Middle frontal gyrus (tissue), 1 donor: ENCODE measurements around the gene IFIH1.

Experiments used
- DNase-seq: peaks from one replicate; pipeline ENCODE4 v3.0.0-alpha.2; 2015; ENCODE audit warnings: low spot score; ENCODE audit errors: extremely low spot score

The IFIH1 gene

GRCh38 chr2:162258169-162258568 lies 60.3 kb downstream of the IFIH1 start:
- no peak for DNase-seq

GRCh38 chr2:162257425-162257824 lies 61.1 kb downstream of the IFIH1 start:
- DNase-seq, result no peak

- no peak for DNase-seq
Measured at GRCh38 chr2:162256591-162256991, 61.9 kb downstream of the IFIH1 start.

GRCh38 chr2:162254236-162254871 lies 64.1 kb downstream of the IFIH1 start:
- DNase-seq, result no peak

- DNase-seq, result peak; percentile 24
Measured at GRCh38 chr2:162253435-162253834, 65.0 kb downstream of the IFIH1 start.

- DNase-seq, result no peak
Measured at GRCh38 chr2:162252153-162252552, 66.3 kb downstream of the IFIH1 start.

GRCh38 chr2:162245781-162246180 lies 72.7 kb downstream of the IFIH1 start:
- DNase-seq, result no peak

- DNase-seq, result no peak
Measured at GRCh38 chr2:162245061-162245460, 73.4 kb downstream of the IFIH1 start.

GRCh38 chr2:162244541-162245031 lies 73.9 kb downstream of the IFIH1 start:
- no peak for DNase-seq

GRCh38 chr2:162243715-162244114 lies 74.8 kb downstream of the IFIH1 start:
- no peak for DNase-seq

- DNase-seq, result no peak
Measured at GRCh38 chr2:162243294-162243693, 75.2 kb downstream of the IFIH1 start, which contains the start of gene FAP. TSS of gene FAP (minus strand) at chr2:162243445. CDS start at chr2:162243327, 118 bp downstream.

- no peak for DNase-seq
Measured at GRCh38 chr2:162242586-162243280, 75.8 kb downstream of the IFIH1 start.

GRCh38 chr2:162241571-162241970 lies 76.9 kb downstream of the IFIH1 start:
- DNase-seq, result no peak

GRCh38 chr2:162234620-162235462 lies 83.6 kb downstream of the IFIH1 start:
- no peak for DNase-seq

- DNase-seq, result no peak
Measured at GRCh38 chr2:162233197-162233596, 85.3 kb downstream of the IFIH1 start.

- no peak for DNase-seq
Measured at GRCh38 chr2:162232671-162233070, 85.8 kb downstream of the IFIH1 start.

- DNase-seq, result no peak
Measured at GRCh38 chr2:162232027-162232426, 86.5 kb downstream of the IFIH1 start.

GRCh38 chr2:162230761-162231160 lies 87.7 kb downstream of the IFIH1 start:
- DNase-seq, result no peak

- no peak for DNase-seq
Measured at GRCh38 chr2:162226836-162227235, 91.6 kb downstream of the IFIH1 start.

GRCh38 chr2:162221064-162221463 lies 97.4 kb downstream of the IFIH1 start:
- no peak for DNase-seq

GRCh38 chr2:162220368-162220767 lies 98.1 kb downstream of the IFIH1 start:
- DNase-seq, result no peak

- no peak for DNase-seq
Measured at GRCh38 chr2:162219426-162219825, 99.1 kb downstream of the IFIH1 start.
